Thymus (tissue), 11 donors: ENCODE results near the gene ITGA6. TPM values are rescaled to one million over a fixed set of nuclear protein-coding genes. Genes with fewer than 3 reads are reported as not detected.
"Not testable (repeated sequence)": the region's sequence is repeated elsewhere in the genome, so short reads cannot be mapped to it uniquely, and the experiment has no call there.

Source experiments
- DNase-seq, 9 donors: peaks; one replicate each; pipeline ENCODE4 v3.0.0-alpha.2; 2013; ENCODE audit warnings: low spot score in 9 of 9, low read depth in 6 of 9, missing footprints in 1 of 9
- H3K27ac ChIP-seq, 2 donors: one replicate each; pipeline ENCODE4 v1.5.1; 2013; ENCODE audit warnings: control low read depth in 1 of 2, low read depth in 1 of 2, low read length in 1 of 2, mild to moderate bottlenecking in 1 of 2, moderate library complexity in 1 of 2
- H3K27me3 ChIP-seq, 2 donors: one replicate each; pipeline ENCODE4 v1.5.1; 2013; ENCODE audit warnings: low read length in 1 of 2; ENCODE audit not compliant: control insufficient read depth in 2 of 2, insufficient read depth in 1 of 2
- H3K36me3 ChIP-seq, 2 donors: one replicate each; pipeline ENCODE4 v1.5.1; 2013; ENCODE audit warnings: low read length in 1 of 2, mild to moderate bottlenecking in 1 of 2, moderate library complexity in 1 of 2; ENCODE audit not compliant: control insufficient read depth in 2 of 2, insufficient read depth in 2 of 2
- H3K4me1 ChIP-seq, 2 donors: one replicate each; pipeline ENCODE4 v1.5.1; 2013; ENCODE audit warnings: low read length in 2 of 2; ENCODE audit not compliant: control insufficient read depth in 2 of 2, insufficient read depth in 2 of 2
- H3K4me3 ChIP-seq, 2 donors: one replicate each; pipeline ENCODE4 v1.5.1; 2013; ENCODE audit warnings: low read length in 2 of 2, control low read depth in 1 of 2, mild to moderate bottlenecking in 1 of 2
- H3K9me3 ChIP-seq, 2 donors: one replicate each; pipeline ENCODE4 v1.5.1; 2013; ENCODE audit warnings: low read length in 1 of 2, mild to moderate bottlenecking in 1 of 2; ENCODE audit not compliant: control insufficient read depth in 2 of 2, insufficient read depth in 1 of 2
- WGBS: extraction: QIAGEN DNeasy Blood & Tissue Kit; methylation state at CpG from one replicate; pipeline ENCODE4 v1.1.7; 2013; 5-methylcytosine and 5-hydroxymethylcytosine counted together
- polyA plus RNA-seq: library from polyadenylated mRNA; stranded (reverse); fragments of 200-250 nt; gene quantifications from one replicate; pipeline ENCODE4 v1.2.3, GENCODE V29; 2013
- total RNA-seq: library from RNA; stranded (reverse); fragments of 120-200 nt; gene quantifications from one replicate; pipeline ENCODE4 v1.2.4, GENCODE V29; 2013
- donor health status: healthy.

Gene ITGA6
- total and polyA plus RNA-seq, 2 donors = 27.3 to 38.2 TPM

- no peaks in the 10 kb centered on the region for H3K36me3 ChIP-seq
- H3K4me3 ChIP-seq = no peak overlapping the region
- 26% methylated on average over 5 of the region's 5 CpGs for WGBS
- no peaks in the 10 kb centered on the region for H3K4me1 ChIP-seq
- H3K27ac ChIP-seq = no peak overlapping the region
- H3K9me3 ChIP-seq = peaks cover 2 to 23% of the 10 kb centered on the region in 2 donors
- peak in 2 of 9 donors; percentile 4 to 41 for DNase-seq
- H3K27me3 ChIP-seq = no peaks in the 10 kb centered on the region
Measured at GRCh38 chr2:172510548-172510947, 83.2 kb downstream of the ITGA6 start.

- Histone ChIP-seq H3K27ac (no peak overlapping the region), H3K4me3 (no peak overlapping the region), H3K4me1 (no peaks in the 10 kb centered on the region), H3K36me3 (no peaks in the 10 kb centered on the region), H3K27me3 (no peaks in the 10 kb centered on the region), H3K9me3 (peaks cover 2 to 23% of the 10 kb centered on the region in 2 donors)
- WGBS = 96% methylated on average over 5 of the region's 5 CpGs
- no peak for DNase-seq
Measured at GRCh38 chr2:172512810-172513523, 85.6 kb downstream of the ITGA6 start.

- Histone ChIP-seq H3K4me1 (no peaks in the 10 kb centered on the region), H3K9me3 (peaks cover 2 to 23% of the 10 kb centered on the region in 2 donors), H3K27me3 (no peaks in the 10 kb centered on the region), H3K36me3 (no peaks in the 10 kb centered on the region), H3K27ac (no peak overlapping the region), H3K4me3 (no peak overlapping the region)
- WGBS = 97% methylated on average over 6 of the region's 6 CpGs
- DNase-seq = no peak
Measured at GRCh38 chr2:172513524-172513900, 86.1 kb downstream of the ITGA6 start.

GRCh38 chr2:172513935-172514586, 86.7 kb downstream of the ITGA6 start:
- H3K27ac ChIP-seq = no peak overlapping the region
- H3K27me3 ChIP-seq = no peaks in the 10 kb centered on the region
- H3K9me3 ChIP-seq = peaks cover 2 to 23% of the 10 kb centered on the region in 2 donors
- no peaks in the 10 kb centered on the region for H3K36me3 ChIP-seq
- no peaks in the 10 kb centered on the region for H3K4me1 ChIP-seq
- H3K4me3 ChIP-seq = no peak overlapping the region
- no peak for DNase-seq
- WGBS = 87% methylated on average over 15 of the region's 15 CpGs

- H3K27me3 ChIP-seq = no peaks in the 10 kb centered on the region
- no peak overlapping the region for H3K27ac ChIP-seq
- peaks cover 2 to 29% of the 10 kb centered on the region in 2 donors for H3K9me3 ChIP-seq
- H3K4me3 ChIP-seq = no peak overlapping the region
- WGBS = 94% methylated on average over 1 of the region's 1 CpG
- H3K4me1 ChIP-seq = no peaks in the 10 kb centered on the region
- no peaks in the 10 kb centered on the region for H3K36me3 ChIP-seq
- DNase-seq = no peak
Measured at GRCh38 chr2:172516299-172516698, 88.9 kb downstream of the ITGA6 start.

- Histone ChIP-seq H3K9me3 (peaks cover 0 to 11% of the 10 kb centered on the region in 2 donors), H3K4me3 (no peak overlapping the region), H3K4me1 (no peaks in the 10 kb centered on the region), H3K36me3 (no peaks in the 10 kb centered on the region), H3K27ac (no peak overlapping the region), H3K27me3 (no peaks in the 10 kb centered on the region)
- DNase-seq = no peak
Measured at GRCh38 chr2:172518995-172519394, 91.6 kb downstream of the ITGA6 start.

GRCh38 chr2:172525601-172526000, 98.2 kb downstream of the ITGA6 start:
- 96% methylated on average over 4 of the region's 4 CpGs for WGBS
- DNase-seq = no peak

GRCh38 chr2:172531309-172531708, 103.9 kb downstream of the ITGA6 start:
- H3K27ac ChIP-seq = no peak overlapping the region
- H3K36me3 ChIP-seq = no peaks in the 10 kb centered on the region
- WGBS = 96% methylated on average over 2 of the region's 2 CpGs
- H3K9me3 ChIP-seq = peaks cover 8 to 26% of the 10 kb centered on the region in 2 donors
- H3K27me3 ChIP-seq = no peaks in the 10 kb centered on the region
- no peak for DNase-seq
- no peaks in the 10 kb centered on the region for H3K4me1 ChIP-seq
- no peak overlapping the region for H3K4me3 ChIP-seq

More at GRCh38 chr2:172525601-172526000, 98.2 kb downstream of the ITGA6 start:
- Histone ChIP-seq H3K36me3 (no peaks in the 10 kb centered on the region), H3K4me1 (no peaks in the 10 kb centered on the region), H3K9me3 (peaks cover 1 to 10% of the 10 kb centered on the region in 2 donors), H3K27ac (no peak overlapping the region), H3K4me3 (no peak overlapping the region), H3K27me3 (no peaks in the 10 kb centered on the region)

GRCh38 chr2:172532461-172532860, 105.1 kb downstream of the ITGA6 start:
- 98% methylated on average over 2 of the region's 2 CpGs for WGBS
- H3K27me3 ChIP-seq, H3K4me1 ChIP-seq, H3K27ac ChIP-seq, DNase-seq, H3K4me3 ChIP-seq, H3K36me3 ChIP-seq: not testable (repeated sequence)
- peaks cover 8 to 32% of the 10 kb centered on the region in 2 donors for H3K9me3 ChIP-seq
